K562 (cell line): ENCODE measurements around the gene GAPDHS. TPM values are rescaled to one million over a fixed set of nuclear protein-coding genes. Genes with fewer than 3 reads are reported as not detected.

Experiments used
- CTCF ChIP-seq, 3 experiments: IDR thresholded peaks in 2 of 3; conservative IDR thresholded peaks in 1 of 3; 2 replicates each; pipeline ENCODE4 v1.5.1; 2011 to 2012; ENCODE audit warnings: low read length in 3 of 3, mild to moderate bottlenecking in 3 of 3, control low read depth in 2 of 3, improper control_type of control experiment in 1 of 3, inconsistent platforms in 1 of 3, low read depth in 1 of 3, mixed read lengths in 1 of 3, moderate library complexity in 1 of 3; ENCODE audit not compliant: insufficient read depth in 2 of 3
- DPF2 ChIP-seq: fragments of 450-650 bp; IDR thresholded peaks from 2 replicates; pipeline ENCODE4 v1.6.1; 2016
- GABPA ChIP-seq: fragments of 200-800 bp; sonication (Bioruptor generic); conservative IDR thresholded peaks from 2 replicates; pipeline ENCODE4 v1.6.1; 2016; ENCODE audit warnings: low read depth, missing genetic modification characterization, missing compliant biosample characterization
- GTF2B ChIP-seq: IDR thresholded peaks from 2 replicates; pipeline ENCODE4 v1.6.1; 2011; ENCODE audit not compliant: insufficient read length; ENCODE audit errors: extremely low read depth
- KHSRP ChIP-seq: fragments of 450-650 bp; IDR thresholded peaks from 2 replicates; pipeline ENCODE4 v1.6.1; 2017
- LARP7 ChIP-seq: fragments of 450-650 bp; IDR thresholded peaks from 2 replicates; pipeline ENCODE4 v1.6.1; 2016
- NCOA4 ChIP-seq: fragments of 450-650 bp; IDR thresholded peaks from 2 replicates; pipeline ENCODE4 v1.6.1; 2018; ENCODE audit warnings: mild to moderate bottlenecking; ENCODE audit not compliant: partially characterized antibody
- NR2C1 ChIP-seq, 2 experiments: fragments of 450-650 bp; IDR thresholded peaks; 2 replicates each; pipeline ENCODE4 v1.6.1; 2017; ENCODE audit warnings: mild to moderate bottlenecking in 2 of 2, antibody characterized with exemption in 1 of 2, inconsistent platforms in 1 of 2, missing compliant biosample characterization in 1 of 2, missing genetic modification characterization in 1 of 2
- PCBP1 ChIP-seq: fragments of 200-400 bp; formaldehyde crosslinking; IDR thresholded peaks from 2 replicates; pipeline ENCODE4 v1.6.1; 2018; ENCODE audit warnings: mild to moderate bottlenecking, low read depth, low read length; ENCODE audit not compliant: poor library complexity, severe bottlenecking
- PML ChIP-seq: IDR thresholded peaks from 2 replicates; pipeline ENCODE4 v1.6.1; 2012; ENCODE audit warnings: low read length, inconsistent platforms
- POLR2H ChIP-seq: IDR thresholded peaks from 2 replicates; pipeline ENCODE4 v1.6.1; 2016; ENCODE audit warnings: missing genetic modification characterization, low read depth, mild to moderate bottlenecking, control low read depth, missing compliant biosample characterization, moderate library complexity
- PRMT5 ChIP-seq: sonication (generic); formaldehyde crosslinking; IDR thresholded peaks from 2 replicates; pipeline ENCODE4 v1.5.0; 2020; ENCODE audit warnings: missing genetic modification reagents
- PTRF ChIP-seq: fragments of 450-650 bp; IDR thresholded peaks from 2 replicates; pipeline ENCODE4 v1.6.1; 2016; ENCODE audit warnings: mild to moderate bottlenecking, missing genetic modification characterization, missing compliant biosample characterization
- PTTG1 ChIP-seq: fragments of 450-650 bp; IDR thresholded peaks from 2 replicates; pipeline ENCODE4 v1.6.1; 2016; ENCODE audit warnings: low read depth, mild to moderate bottlenecking, missing genetic modification characterization, missing compliant biosample characterization
- SP2 ChIP-seq: IDR thresholded peaks from 2 replicates; pipeline ENCODE4 v1.6.1; 2011; ENCODE audit warnings: mild to moderate bottlenecking, low read depth, low read length, moderate library complexity; ENCODE audit not compliant: poor library complexity, severe bottlenecking; ENCODE audit errors: extremely low read depth
- TAF15 ChIP-seq: fragments of 200-400 bp; formaldehyde crosslinking; IDR thresholded peaks from 2 replicates; pipeline ENCODE4 v1.6.1; 2017; ENCODE audit warnings: mild to moderate bottlenecking, low read depth, low read length, moderate library complexity
- TFAP4 ChIP-seq: sonication (generic); formaldehyde crosslinking; IDR thresholded peaks from 2 replicates; pipeline ENCODE4 v1.8.0; 2022; ENCODE audit warnings: missing genetic modification reagents, mild to moderate bottlenecking, moderate library complexity, borderline replicate concordance
- ZNF354B ChIP-seq: fragments of 250-450 bp; sonication (Bioruptor Pico); IDR thresholded peaks from 2 replicates; pipeline ENCODE4 v1.4.0; 2020
- ZZZ3 ChIP-seq: fragments of 450-650 bp; IDR thresholded peaks from 2 replicates; pipeline ENCODE4 v1.6.1; 2016; ENCODE audit warnings: antibody characterized with exemption, mild to moderate bottlenecking, moderate library complexity
- polyA plus RNA-seq, 8 experiments: library from polyadenylated mRNA; depleted of rRNA in 4 of 8; stranded (reverse) in 5 of 8; unstranded in 3 of 8; fragments of >200 nt; fragmentation: Nextera tagmentation in 2 of 8; fragmentation: Illumina TruSeq in 1 of 8; extraction: Ambion mirVana in 2 of 8; extraction: Trizol in 1 of 8; gene quantifications; 2 replicates each; pipeline versions ENCODE4 v1.2.1 to v1.2.3, GENCODE V29; 2011 to 2014; ENCODE audit warnings: inconsistent platforms in 1 of 8, missing spikeins in 1 of 8
- total RNA-seq, 7 experiments: library from RNA; depleted of rRNA in 6 of 7; stranded (reverse); fragments of >200 nt in 6 of 7; fragmentation: Illumina TruSeq in 2 of 7; extraction: Trizol in 2 of 7; gene quantifications; 2 replicates each; pipeline versions ENCODE4 v1.2.1 to v1.2.3, GENCODE V29; 2011 to 2021; ENCODE audit warnings: low replicate concordance in 1 of 7
- TF ChIP-seq, protein P1 (sequence below): fragments of 250-450 bp; sonication (Bioruptor Pico); IDR thresholded peaks from 2 replicates; pipeline ENCODE4 v1.4.0; 2020; ENCODE audit warnings: borderline replicate concordance
- TF ChIP-seq, protein P2 (sequence below): fragments of 450-650 bp; formaldehyde crosslinking; IDR thresholded peaks from 2 replicates; pipeline ENCODE4 v1.4.0; 2022; ENCODE audit warnings: missing genetic modification characterization

The GAPDHS gene
- total and polyA plus RNA-seq, 9 of the 15 experiments (the other 6 are each of a cell fraction or from before 2014, with no cell fraction given) = 0.08 to 0.12 TPM; not detected in 7

GRCh38 chr19:35545001-35545854, 12.0 kb downstream of the GAPDHS start, which contains the start of gene TMEM147 (continued):
- no peak for TF ChIP-seq NR2C1 (IDR thresholded peaks at IDR 0.05)
- 0 out of 2 replicates have a peak, but pooled peaks have one; percentile 42 for TF ChIP-seq NR2C1 (tag; IDR thresholded peaks at IDR 0.05)
- TF ChIP-seq LARP7 = no peak
- no peak for TF ChIP-seq ZNF354B (CRISPR knock-in tag)
- no peak for TF ChIP-seq TAF15
- peak; percentile 39; the same call in 1 of the 2 replicates for TF ChIP-seq PRMT5 (CRISPR knock-in tag)
- TF ChIP-seq PTRF (tag) = no peak
- TF ChIP-seq, protein P1, sequence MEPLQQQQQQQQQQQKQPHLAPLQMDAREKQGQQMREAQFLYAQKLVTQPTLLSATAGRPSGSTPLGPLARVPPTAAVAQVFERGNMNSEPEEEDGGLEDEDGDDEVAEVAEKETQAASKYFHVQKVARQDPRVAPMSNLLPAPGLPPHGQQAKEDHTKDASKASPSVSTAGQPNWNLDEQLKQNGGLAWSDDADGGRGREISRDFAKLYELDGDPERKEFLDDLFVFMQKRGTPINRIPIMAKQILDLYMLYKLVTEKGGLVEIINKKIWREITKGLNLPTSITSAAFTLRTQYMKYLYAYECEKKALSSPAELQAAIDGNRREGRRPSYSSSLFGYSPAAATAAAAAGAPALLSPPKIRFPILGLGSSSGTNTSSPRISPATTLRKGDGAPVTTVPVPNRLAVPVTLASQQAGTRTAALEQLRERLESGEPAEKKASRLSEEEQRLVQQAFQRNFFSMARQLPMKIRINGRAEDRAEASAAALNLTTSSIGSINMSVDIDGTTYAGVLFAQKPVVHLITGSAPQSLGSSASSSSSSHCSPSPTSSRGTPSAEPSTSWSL (CRISPR knock-in tag) = no peak
- TF ChIP-seq ZZZ3 = no peak
- TF ChIP-seq SP2 = no peak
- TF ChIP-seq DPF2 = no peak
- TF ChIP-seq GTF2B = no peak
- TF ChIP-seq PTTG1 (tag) = no peak
- TF ChIP-seq PML = peak; percentile 46; the same call in 1 of the 2 replicates
- TF ChIP-seq PCBP1 = peak; percentile 44
- TF ChIP-seq GABPA = peak; percentile 89
- TF ChIP-seq, protein P2, sequence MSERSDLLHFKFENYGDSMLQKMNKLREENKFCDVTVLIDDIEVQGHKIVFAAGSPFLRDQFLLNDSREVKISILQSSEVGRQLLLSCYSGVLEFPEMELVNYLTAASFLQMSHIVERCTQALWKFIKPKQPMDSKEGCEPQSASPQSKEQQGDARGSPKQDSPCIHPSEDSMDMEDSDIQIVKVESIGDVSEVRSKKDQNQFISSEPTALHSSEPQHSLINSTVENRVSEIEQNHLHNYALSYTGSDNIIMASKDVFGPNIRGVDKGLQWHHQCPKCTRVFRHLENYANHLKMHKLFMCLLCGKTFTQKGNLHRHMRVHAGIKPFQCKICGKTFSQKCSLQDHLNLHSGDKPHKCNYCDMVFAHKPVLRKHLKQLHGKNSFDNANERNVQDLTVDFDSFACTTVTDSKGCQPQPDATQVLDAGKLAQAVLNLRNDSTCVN (CRISPR knock-in tag) = no peak
- TF ChIP-seq CTCF (IDR thresholded peaks at IDR 0.05 in 2 of 3, conservative IDR thresholded peaks at IDR 0.05 in 1 of 3; ENCODE audit: insufficient read depth in 2 of 3, low read depth in 1 of 3, low read length in 3 of 3) = no peak
- peak; percentile 52; the same call in 1 of the 2 replicates for TF ChIP-seq KHSRP
- no peak for TF ChIP-seq POLR2H (tag)
- TF ChIP-seq NCOA4 = no peak
- peak; percentile 86 for TF ChIP-seq TFAP4
